Transverse colon (tissue), 3 donors: Measurements from ENCODE around the gene BTNL2.

Source experiments
- CTCF ChIP-seq, 5 experiments: fragments of 200-600 bp in 3 of 5; fragments of 450-650 bp in 2 of 5; sonication (generic) in 3 of 5; IDR thresholded peaks; 1 replicate in 2 of 5; 2 replicates in 3 of 5; pipeline ENCODE4 v1.5.1; 2016 to 2017; ENCODE audit warnings: antibody characterized with exemption in 5 of 5, inconsistent platforms in 3 of 5, mild to moderate bottlenecking in 2 of 5, moderate library complexity in 1 of 5
- EP300 ChIP-seq: sonication (generic); formaldehyde crosslinking; IDR thresholded peaks from one replicate; pipeline ENCODE4 v1.6.1; 2017; ENCODE audit warnings: antibody characterized with exemption, low read depth
- POLR2A ChIP-seq: fragments of 450-650 bp; IDR thresholded peaks from one replicate; pipeline ENCODE4 v1.6.1; 2016; ENCODE audit warnings: antibody characterized with exemption, mild to moderate bottlenecking, moderate library complexity

DNA sequence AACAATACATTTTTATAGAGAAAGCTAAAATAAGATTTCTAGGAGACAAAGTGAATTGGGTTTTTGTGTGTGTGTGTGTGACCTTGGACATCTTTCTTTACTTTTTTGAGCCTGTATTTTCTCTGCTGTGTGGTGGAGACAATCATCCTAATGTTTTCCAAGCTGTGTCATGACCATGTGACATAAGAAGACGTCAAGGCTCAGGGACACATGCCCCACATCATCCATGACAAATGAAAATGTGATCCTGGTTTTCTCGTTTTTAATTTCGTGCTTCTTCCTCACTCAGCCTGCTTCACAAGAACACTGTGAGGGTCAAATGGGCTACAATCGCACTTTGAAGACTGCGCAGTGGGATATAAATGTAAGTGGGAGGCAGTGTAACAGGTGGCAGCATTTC lies 3.9 kb upstream of the BTNL2 start:
- TF ChIP-seq CTCF (IDR thresholded peaks at IDR 0.05) (no peak), POLR2A (no peak), EP300 (no peak)
